EH (cell line): ENCODE results near the gene AAMP.

Experiments used
- DNase-seq: peaks from one replicate; pipeline ENCODE4 v3.0.0-alpha.2; 2015; ENCODE audit warnings: low read depth

The AAMP gene

DNA sequence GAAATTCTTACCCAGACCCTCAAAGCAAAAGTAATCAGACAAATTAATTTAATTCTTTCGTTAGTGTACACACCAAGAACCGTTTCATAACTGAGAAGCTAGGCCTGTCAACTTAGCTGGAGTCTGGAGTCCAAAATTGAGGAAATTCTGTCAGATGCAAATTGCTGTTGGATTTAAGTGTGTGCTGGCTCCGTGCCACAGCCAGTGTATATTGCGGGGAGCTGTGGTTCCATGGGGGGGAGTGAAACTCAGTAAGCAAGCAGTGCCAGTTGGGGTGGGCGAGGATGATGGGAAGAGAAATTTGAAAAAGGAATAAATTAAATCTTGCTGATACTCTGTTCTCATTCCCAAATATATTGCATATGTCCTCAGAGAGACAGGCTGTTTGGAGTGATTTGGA lies 48.9 kb downstream of the AAMP start:
- DNase-seq = no peak

DNA sequence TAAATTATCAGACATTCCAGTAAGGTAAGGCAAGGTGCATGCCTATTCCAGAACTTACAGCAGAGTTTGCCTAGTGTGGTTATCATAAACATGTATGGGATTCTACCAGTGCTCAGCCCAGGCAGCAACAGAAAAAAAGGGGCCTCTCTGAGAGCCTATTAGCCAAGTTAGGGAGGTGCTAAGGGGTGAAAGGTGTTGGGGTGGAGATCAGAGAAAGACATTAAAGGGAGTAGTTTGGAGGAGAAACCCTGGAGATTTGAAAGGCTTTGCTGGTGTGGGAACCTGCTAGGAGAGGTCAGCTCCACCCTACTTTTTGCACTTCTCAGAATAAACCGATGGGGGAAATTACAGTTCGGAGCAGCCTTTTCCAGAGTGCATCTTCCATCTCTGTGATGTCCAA lies 50.0 kb downstream of the AAMP start:
- DNase-seq = no peak

DNA sequence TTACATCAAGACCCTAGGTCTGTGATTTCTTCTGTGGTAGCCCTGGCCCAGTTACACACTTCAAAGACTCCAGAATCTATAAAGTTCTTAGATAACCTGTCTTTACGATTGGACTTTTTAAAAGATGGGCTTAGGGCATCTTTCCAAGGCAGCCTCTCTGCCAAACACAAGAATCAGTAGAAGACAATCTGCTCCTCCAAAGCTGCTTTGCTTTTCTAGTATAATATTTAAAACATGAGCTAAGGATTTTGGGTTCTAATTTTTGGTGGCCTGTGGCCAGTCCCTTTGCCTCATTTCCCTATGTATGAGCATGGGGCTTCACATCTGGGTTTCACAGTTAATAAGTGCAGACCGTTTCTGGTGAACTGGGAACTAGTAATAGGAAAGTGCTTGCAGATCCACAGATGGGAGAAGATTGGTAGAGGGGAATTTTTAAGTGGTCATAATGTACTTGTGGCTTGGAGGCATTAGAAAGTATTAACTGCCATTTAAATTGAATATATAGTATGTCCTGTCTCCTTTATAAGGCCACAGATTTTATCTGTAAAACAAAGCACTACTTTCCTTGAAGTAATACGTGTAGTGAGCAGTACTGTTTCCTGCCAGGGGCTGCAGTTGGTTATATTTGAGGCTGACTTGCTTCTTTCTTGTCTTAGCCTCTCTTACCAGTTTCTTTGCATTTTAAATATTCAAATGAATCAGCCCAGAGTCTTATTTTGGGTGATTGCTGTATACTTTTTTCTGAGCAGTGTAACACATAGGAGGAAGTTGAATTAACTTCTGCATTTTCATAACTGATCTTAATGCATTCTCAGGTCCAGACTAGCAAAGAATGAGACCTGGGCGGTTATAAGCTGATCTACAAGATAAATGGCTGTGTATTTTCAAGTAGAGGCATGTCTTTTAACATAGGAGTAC lies 51.4 kb downstream of the AAMP start:
- peak; percentile 16 for DNase-seq

DNA sequence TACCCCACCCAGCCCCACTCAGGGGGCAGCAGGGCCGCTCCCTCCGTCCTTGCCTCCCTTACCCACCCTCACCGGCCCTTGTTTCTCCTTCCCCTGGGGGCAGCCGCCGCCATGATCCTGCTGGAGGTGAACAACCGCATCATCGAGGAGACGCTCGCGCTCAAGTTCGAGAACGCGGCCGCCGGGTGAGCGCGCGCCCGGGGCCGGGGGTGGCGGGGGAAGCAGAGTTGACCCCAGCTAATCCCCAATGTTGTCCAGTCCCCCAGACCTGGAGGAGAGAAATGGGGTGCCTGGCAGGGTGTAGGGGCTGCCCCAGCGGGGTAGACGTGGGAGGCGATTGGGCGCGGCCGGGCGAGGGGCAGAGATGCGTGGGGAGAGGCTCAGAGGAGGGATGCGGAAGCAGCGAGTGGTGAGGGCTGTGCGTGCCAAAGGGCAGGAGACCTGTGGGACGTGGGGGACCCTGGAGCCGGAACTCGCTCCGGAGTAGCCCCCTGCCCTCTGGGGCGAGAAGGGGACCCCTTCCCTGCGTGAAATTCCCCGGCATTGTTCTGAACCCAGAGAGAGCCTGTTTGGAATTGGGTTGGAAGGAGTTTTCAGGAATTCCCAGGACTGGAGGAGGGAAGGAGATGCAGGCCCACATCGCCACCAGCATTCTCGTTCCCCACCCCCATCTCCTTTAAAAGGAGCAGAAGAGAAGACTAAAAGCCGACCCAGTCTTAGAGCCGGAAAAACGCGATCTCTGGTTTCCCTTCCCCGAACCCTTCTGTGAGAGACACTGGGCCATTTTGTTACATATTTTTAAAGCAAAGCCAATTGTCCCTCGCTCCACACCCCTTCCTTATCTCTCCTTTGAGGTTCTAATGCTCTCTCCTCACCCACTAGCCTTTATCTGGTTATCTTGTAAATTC lies 52.3 kb downstream of the AAMP start:
- peak; percentile 57 for DNase-seq

DNA sequence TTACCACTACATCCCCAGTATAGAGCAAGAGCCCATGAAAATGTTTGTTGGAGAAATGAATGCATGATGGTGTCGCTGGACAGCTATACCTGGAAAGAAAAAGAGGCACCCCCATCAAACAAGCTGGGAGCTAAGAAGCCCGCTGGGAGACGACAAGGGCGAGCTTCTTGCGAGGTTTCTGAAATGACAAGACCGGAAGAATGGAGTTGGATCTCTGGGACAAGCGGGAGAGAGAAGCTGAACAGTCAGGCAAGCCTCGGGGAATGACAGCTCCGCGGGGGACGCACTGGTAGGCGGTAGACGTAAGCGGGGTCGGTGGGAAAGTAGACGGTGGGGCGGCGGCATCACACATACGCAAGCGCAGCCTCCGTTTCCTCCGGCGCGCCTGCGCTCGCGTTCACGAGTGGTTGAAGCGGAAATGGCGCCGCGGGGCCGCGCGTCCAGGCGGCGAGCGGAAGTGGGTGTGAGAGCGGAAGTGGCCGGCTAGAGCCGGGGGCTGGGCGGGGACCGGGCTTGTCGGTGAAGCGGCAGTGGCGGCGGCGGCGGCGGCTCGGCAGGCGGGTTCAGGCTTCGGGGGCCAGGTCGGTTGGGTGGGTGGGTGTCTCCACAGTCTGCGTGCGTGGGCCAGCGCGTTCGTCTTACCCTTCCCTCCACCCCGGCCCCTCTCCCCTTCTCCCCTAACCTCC lies 53.1 kb downstream of the AAMP start, which contains the start of gene ARPC2:
Gene ARPC2 (plus strand): TSS at position 516 of the 686 bp plus-strand sequence. CDS start 282 bp downstream, outside the sequence.
- peak; percentile 96 for DNase-seq

DNA sequence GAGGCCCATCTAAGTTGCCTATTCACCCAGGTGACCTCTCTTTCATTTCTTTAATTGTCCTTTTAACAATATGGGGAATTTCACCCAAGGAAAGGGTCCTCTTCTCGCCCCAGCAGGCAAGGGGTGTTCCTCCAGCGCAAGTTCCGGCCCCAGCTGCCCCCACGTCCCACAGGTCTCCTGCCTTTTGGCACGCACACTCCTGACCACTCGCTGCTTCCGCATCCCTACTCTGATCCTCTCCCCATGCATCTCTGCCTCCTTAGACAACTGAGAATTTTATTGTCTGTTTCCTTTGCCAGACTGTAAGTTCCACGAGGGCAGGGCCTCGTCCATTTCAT lies 53.6 kb downstream of the AAMP start:
- no peak for DNase-seq
